Fibroblast of the aortic adventitia (primary cell): ENCODE data around the gene HYCC1. TPM values are rescaled to one million over a fixed set of nuclear protein-coding genes. Genes with fewer than 3 reads are reported as not detected.

Source experiments
- DNase-seq: peaks from one replicate; pipeline ENCODE4 v3.0.0-alpha.2; 2010; ENCODE audit warnings: low read depth
- H3K4me3 ChIP-seq: 2 replicates; pipeline ENCODE4 v1.5.1; 2011; ENCODE audit warnings: low read depth, mild to moderate bottlenecking, control low read depth, low read length, moderate library complexity
- total RNA-seq: library from RNA; depleted of rRNA; stranded (reverse); fragments of >200 nt; gene quantifications from 2 replicates; pipeline ENCODE4 v1.2.3, GENCODE V29; 2012; ENCODE audit warnings: low replicate concordance
- TF ChIP-seq, protein P1 (sequence below): IDR thresholded peaks from 2 replicates; pipeline ENCODE4 v1.5.1; 2011; ENCODE audit warnings: mild to moderate bottlenecking, low read length, control low read depth, inconsistent platforms; ENCODE audit not compliant: insufficient read depth

The HYCC1 gene
- total RNA-seq, 1 donor = 113 TPM

GRCh38 chr7:23022258-23022769 lies 8.4 kb upstream of the HYCC1 start:
- no peak overlapping the region for H3K4me3 ChIP-seq
- DNase-seq = peak; percentile 91
- TF ChIP-seq, protein P1, sequence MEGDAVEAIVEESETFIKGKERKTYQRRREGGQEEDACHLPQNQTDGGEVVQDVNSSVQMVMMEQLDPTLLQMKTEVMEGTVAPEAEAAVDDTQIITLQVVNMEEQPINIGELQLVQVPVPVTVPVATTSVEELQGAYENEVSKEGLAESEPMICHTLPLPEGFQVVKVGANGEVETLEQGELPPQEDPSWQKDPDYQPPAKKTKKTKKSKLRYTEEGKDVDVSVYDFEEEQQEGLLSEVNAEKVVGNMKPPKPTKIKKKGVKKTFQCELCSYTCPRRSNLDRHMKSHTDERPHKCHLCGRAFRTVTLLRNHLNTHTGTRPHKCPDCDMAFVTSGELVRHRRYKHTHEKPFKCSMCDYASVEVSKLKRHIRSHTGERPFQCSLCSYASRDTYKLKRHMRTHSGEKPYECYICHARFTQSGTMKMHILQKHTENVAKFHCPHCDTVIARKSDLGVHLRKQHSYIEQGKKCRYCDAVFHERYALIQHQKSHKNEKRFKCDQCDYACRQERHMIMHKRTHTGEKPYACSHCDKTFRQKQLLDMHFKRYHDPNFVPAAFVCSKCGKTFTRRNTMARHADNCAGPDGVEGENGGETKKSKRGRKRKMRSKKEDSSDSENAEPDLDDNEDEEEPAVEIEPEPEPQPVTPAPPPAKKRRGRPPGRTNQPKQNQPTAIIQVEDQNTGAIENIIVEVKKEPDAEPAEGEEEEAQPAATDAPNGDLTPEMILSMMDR = no peak

- TF ChIP-seq, protein P1 = no peak
These were observed 7.7 kb upstream of the HYCC1 start for GRCh38 chr7:23021596-23021995.

GRCh38 chr7:23020742-23021401 lies 6.9 kb upstream of the HYCC1 start:
- no peak overlapping the region for H3K4me3 ChIP-seq
- DNase-seq = peak; percentile 98
- TF ChIP-seq, protein P1 = no peak

More at GRCh38 chr7:23021596-23021995, 7.7 kb upstream of the HYCC1 start:
- no peak overlapping the region for H3K4me3 ChIP-seq
- no peak for DNase-seq

DNA sequence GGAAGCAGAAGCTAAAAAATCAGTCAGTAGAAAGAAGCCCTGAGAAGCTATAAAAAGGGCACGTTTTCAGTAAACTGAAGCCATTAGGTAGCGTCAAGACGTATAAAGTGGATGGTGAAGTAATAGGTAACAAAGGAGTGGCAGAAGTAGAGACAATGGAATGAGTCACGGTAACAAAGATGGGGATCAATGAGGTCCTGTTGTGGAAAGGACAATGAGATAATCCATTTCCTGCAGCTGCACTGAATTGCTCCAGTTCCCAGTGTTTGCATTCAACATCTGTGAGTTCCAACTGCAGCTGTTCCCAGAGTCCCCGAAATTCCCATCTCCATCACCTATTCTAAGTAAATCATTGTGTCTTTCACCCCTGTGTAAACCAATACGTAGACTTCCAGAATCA lies 4.8 kb upstream of the HYCC1 start:
- TF ChIP-seq, protein P1 = no peak
- no peak for DNase-seq
- no peak overlapping the region for H3K4me3 ChIP-seq

DNA sequence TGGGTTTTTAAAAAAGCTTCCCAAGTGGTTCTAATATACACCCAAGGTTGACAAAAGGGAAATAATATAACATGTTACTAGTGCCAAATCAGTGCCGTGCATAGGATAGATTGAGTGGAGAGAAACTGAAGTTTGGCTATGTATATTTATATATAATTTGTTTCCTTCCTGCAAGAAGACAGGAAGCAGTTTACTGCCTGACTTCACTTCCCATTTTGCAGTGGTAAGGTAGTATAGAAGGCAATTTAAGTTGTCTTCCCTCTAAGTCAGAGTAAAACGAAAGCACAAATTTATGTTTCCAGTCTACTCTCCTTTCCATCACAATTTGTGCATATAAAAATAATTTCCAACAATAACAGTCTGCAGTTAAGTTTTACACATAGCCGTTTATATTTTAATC lies 3.4 kb upstream of the HYCC1 start:
- TF ChIP-seq, protein P1 = no peak
- DNase-seq = no peak
- no peak overlapping the region for H3K4me3 ChIP-seq

DNA sequence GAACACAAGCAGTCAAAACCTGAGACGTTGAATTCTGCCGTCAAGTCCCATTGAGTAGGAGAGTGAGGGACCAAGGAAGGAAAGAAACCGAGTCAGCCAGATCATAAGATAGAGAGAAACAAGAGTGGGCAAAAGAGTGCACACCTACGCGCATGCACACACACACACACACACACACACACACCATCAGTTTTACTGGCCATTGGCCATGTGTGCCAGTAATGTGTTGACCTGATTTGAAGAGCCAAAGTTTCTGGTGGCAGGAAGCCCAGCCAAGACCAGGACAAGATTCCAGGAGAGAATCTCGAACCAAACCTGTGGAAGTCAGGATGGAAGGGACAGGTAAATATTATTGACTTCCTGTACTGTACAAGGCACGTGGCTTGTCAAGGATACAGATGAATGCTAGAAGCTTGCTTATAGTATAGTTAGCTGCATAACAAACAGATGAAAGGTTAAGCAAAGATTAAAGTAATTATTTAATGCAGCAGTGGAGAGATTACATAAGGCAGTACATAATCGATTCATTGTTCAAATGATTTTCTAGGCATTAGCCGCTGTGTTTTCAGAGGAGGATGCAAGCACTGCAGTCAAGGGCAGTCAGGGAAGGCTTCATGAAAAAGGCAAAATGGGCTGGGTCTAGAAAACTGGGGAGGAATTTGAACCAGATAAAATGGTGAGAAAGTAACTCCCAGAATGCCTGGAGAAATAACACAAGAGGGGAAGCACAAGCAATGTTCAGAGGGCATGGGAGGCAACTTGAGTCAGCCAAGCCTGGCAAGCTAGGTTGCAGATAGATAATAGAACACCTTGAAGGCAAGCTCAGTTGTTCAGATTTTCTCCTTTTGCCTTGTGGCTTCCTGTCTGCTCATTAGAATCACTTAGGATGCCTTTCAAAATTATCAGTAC lies 2.7 kb upstream of the HYCC1 start:
- no peak overlapping the region for H3K4me3 ChIP-seq
- TF ChIP-seq, protein P1 = no peak
- DNase-seq = no peak
